ENCODE measurements around the gene TRIP12.
"Not testable (repeated sequence)": the region's sequence is repeated elsewhere in the genome, so short reads cannot be mapped to it uniquely, and the experiment has no call there.

TRIP12 gene

GRCh38 chr2:229920011-229920641 is 1.7 kb downstream of the TRIP12 start:
- no peak for DNase-seq (ENCODE audit: low spot score)

DNA sequence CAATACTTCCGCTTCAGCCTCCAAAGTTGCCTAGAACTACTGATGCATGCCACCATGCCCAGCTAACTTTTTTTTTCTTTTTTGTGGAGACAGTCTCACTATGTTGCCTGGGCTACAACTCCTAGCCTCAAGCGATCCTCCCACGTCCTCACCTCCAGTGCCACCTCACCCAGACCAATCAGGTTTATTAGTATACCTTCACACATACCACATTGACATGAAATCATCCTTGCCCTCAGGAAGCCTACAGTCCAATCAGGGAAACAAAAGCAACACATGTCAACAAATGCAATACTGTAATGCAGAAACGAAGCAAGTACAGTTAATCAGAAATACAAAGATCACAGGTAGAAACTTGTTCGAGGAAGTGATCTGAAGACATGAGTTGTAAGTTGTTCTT is 4.0 kb downstream of the TRIP12 start:
- DNase-seq (ENCODE audit: low spot score) = no peak

GRCh38 chr2:229914171-229914570 is 7.6 kb downstream of the TRIP12 start:
- no peak for DNase-seq (ENCODE audit: low spot score)

DNA sequence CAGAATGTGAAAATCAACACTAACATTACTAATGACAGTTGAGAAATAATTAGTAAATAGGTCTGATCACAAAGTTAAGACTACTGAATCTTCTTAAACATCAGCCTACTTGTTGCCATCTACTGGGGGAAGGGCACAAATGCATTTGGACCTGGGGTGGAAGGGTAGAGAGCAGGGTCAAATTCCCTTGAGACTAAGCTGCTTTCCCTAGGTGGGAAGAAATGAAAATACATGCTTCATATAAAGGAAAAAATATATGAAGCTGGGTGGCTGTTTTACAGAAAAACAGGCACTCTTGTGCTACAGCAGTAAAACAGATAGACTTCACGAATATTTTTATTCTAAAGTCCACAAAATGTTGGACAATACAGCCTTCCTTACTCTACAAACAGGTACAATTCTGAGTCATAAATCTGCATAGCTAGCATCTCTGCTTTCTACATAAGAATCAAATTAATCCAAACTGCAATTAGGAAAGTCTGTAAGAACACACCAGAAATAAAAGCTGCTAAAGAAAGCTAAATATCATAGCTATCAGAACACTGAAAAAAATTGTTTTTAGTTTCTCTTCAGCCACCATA is 10.9 kb downstream of the TRIP12 start:
- peak; percentile 39 for DNase-seq (ENCODE audit: low spot score)

DNA sequence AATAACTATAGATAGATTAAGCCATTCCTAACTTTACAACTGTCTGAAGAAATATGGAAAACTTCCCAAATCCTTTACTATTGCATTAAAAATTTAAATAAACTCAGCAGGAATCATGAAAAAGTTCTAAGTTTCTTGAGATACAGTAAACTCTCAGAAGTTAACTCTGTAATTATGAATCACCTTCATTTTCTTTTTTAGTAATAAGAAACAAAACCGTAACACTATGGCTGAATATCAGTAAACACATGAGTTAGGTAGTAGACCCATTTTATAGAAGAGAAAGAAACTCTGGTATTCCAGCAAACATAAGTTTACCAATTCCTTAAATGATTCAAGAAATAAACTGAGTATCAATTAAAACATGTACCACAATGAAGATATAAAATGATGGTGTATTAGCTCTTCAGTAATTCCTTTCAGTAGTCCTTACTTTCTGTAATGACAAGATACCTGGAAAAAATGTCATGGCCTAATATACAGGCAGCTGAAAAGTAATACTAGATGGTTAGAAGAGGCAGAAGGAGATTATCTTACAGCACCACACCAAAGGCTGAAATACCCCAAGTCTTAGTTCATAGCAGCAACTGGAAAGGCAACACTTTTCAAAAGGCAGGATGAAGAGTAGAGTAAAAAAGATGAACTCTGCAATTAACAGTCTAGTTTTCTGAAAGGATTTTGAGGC is 11.5 kb downstream of the TRIP12 start:
- DNase-seq (ENCODE audit: low spot score) = no peak

- DNase-seq (ENCODE audit: low spot score) = no peak
These were observed 12.7 kb downstream of the TRIP12 start for GRCh38 chr2:229909090-229909489.

- no peak for DNase-seq (ENCODE audit: low spot score)
These were observed 16.2 kb downstream of the TRIP12 start for GRCh38 chr2:229905601-229906000.

- no peak for DNase-seq (ENCODE audit: low spot score)
These were observed 18.8 kb downstream of the TRIP12 start for GRCh38 chr2:229903037-229903436.

DNA sequence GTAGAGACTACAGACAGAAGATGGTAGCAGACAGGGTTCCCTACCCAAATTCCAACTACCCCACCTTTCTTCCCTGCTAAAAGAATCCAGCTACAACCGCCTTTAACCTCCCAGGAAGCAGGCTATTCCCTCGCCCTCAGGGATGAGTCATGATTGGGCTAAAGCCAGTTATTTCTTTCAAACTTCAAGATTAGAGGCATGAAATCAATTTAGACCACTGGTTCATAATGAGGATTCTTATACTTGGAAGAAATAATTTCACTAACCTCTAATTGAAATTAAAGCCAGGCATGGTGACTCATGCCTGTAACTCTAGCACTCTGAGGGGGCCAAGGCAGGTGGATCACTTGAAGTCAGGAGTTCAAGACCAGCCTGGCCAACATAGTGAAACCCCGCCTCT is 20.0 kb downstream of the TRIP12 start:
- DNase-seq (ENCODE audit: low spot score) = peak; percentile 17

- not testable (repeated sequence) for DNase-seq (ENCODE audit: low spot score)
These were observed 21.3 kb downstream of the TRIP12 start for GRCh38 chr2:229900514-229900913.

- DNase-seq (ENCODE audit: low spot score) = no peak
These were observed 21.8 kb downstream of the TRIP12 start for GRCh38 chr2:229900012-229900411.

- no peak for DNase-seq (ENCODE audit: low spot score)
These were observed 22.2 kb downstream of the TRIP12 start for GRCh38 chr2:229899604-229900003.

GRCh38 chr2:229896857-229897256 is 25.0 kb downstream of the TRIP12 start:
- DNase-seq (ENCODE audit: low spot score) = no peak

GRCh38 chr2:229889023-229889422 is 32.8 kb downstream of the TRIP12 start:
- DNase-seq (ENCODE audit: low spot score) = no peak

- DNase-seq (ENCODE audit: low spot score) = no peak
These were observed 33.8 kb downstream of the TRIP12 start for GRCh38 chr2:229888031-229888430.

DNA sequence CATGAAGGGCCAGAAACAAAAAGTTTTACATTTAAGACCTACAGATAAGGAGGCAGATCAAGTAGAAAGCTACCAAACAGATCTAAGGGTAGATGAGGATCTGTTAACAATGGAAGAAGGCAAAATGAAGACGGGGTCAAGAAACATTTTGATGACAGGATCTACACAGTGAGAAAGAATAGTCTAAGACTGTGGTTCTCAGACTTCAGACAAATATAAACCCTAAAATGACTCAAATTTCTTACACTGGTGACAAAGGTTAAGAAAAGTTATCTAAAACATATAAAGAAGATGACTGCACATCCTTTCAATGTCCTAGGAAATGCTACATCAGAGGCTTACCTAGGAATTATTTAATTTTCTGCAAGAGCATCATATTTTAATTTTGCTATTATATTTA is 34.4 kb downstream of the TRIP12 start:
- DNase-seq (ENCODE audit: low spot score) = no peak

DNA sequence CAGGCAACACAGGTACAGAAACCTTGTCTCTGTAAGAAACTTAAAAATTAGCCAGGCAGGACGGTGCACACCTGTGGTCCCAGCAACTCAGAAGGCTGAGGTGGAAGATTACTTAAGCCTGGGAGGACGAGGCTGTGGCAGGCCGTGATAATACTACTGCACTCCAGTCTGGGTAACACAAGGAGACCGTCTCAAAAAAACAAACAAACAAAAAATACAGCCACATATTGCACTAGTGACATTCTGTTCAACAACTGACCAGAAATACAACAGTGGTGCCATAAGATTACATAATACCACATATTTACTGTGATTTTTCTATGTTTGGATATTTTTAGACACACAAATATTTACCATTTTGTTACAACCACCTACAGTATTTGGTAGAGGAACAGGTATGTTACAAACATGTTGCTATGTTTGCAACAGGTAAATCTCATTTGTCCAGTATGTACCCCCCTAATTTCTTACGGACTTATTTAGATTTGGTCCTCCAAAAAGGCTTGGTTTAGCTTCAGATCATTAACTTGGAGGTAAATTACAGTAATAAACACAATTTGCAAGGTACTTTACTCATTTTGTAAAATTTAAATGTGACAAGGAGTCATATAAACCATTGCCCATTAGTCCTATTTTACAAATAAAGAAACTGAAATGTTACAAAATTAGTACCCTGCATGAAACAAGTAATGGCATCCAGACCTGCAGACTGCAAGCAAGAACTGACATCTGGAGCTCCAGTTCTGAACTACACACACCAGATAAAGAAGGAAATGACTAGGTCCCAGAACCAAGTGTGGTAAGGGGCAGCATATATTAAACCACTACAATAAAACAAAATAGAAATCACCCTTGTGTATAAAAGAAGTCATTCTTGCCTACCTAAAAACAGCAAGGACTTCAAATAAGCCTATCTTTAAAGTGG is 36.8 kb downstream of the TRIP12 start:
- no peak for DNase-seq (ENCODE audit: low spot score)

DNA sequence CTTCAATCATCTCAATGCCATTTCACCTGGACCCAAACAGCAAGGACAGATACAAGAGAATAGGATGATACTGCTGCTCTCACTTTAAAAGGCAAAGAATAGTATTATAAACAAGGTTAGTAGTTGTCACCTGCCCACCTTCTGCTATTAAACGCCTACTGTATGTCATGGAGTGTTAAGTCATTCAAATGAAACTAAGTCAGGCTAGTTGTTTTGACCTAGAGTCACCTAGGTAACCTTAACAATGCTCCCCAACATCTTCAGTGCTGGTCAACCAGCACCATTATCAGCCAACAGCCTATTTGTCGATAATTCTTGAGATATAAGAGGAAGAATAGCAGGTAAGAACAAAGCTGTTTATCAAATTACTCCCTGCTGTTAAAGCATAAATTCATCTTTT is 39.2 kb downstream of the TRIP12 start:
- DNase-seq (ENCODE audit: low spot score) = no peak

DNA sequence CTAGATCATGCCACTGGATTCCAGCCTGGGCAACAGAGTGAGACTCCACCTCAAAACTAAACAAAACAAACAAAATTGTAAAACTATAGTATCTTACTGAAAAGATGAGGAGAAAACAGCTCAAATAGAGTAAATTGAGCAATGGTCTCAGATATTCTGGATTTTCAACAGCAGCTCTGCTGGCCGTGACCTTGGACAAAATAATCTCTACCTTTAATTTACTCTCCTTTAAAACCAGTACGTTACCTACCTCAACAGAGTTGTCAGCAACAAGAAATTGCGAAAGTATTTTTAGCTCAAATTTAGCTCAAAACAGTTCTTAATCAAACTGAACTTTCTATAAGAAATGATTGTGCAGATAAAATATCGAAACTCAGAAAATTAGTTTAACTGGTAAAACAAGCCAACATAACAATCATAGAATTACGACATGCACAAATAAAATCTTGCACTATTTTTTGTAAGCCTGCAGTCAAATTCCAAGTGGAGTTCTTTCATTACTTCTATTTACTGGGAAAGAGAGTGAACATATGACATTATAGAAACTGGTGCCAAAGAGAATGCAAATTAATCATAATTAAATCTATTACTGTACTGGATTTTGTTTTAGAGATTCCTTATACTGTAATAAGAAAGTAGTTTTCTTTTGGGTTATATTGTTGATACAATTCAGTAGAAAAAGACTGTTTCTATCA is 40.8 kb downstream of the TRIP12 start:
- DNase-seq (ENCODE audit: low spot score) = no peak

- no peak for DNase-seq (ENCODE audit: low spot score)
These were observed 42.4 kb downstream of the TRIP12 start for GRCh38 chr2:229879191-229879950.

DNA sequence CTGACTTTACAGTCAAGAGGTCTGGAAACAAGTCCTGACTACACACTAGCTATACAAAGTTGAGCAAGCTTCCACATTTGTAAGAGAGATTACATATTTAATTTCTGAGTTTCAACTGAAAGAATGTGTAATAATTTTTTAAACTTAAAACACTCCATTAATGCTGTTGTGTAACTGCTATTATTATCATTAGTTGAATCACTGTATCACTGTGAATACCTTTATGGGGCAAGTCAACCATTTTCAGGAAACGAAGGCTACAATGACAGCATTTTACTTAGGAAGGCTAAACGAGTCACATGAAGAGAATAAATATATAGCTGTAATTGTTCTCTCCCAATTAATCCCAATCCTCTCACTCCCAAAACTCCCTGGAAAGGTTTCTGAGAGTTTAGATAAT is 46.3 kb downstream of the TRIP12 start:
- DNase-seq (ENCODE audit: low spot score) = no peak

Measured in iPS-NIHi11 (cell line).